SK-N-SH treated with all-trans-retinoic acid at 6 μM for 48 hours (cell line): Measurements from ENCODE around the gene SLC2A6.

Experiments
- ATAC-seq: fragments of 200-7000 bp; cut with Tn5 transposase; 3 replicates; pipeline ENCODE4 v1.9.1; 2020; ENCODE audit warnings: mild to moderate bottlenecking, moderate library complexity
- ARNTL ChIP-seq: fragments of 450-650 bp; formaldehyde crosslinking; IDR thresholded peaks from 2 replicates; pipeline ENCODE4 v1.5.0; 2020; ENCODE audit warnings: low read depth, mild to moderate bottlenecking, moderate library complexity, borderline replicate concordance
- BACH2 ChIP-seq: fragments of 250-450 bp; sonication (Bioruptor Pico); IDR thresholded peaks from 2 replicates; pipeline ENCODE4 v1.9.0; 2021; ENCODE audit warnings: mild to moderate bottlenecking, borderline replicate concordance
- CREB5 ChIP-seq: fragments of 250-450 bp; sonication (Bioruptor Pico); IDR thresholded peaks from 2 replicates; pipeline ENCODE4 v1.5.1; 2020; ENCODE audit warnings: low read depth, mild to moderate bottlenecking, moderate library complexity
- CSDC2 ChIP-seq: fragments of 250-450 bp; sonication (Bioruptor Pico); IDR thresholded peaks from 2 replicates; pipeline ENCODE4 v1.5.0; 2020; ENCODE audit warnings: mild to moderate bottlenecking, moderate library complexity
- CSRNP3 ChIP-seq: fragments of 250-450 bp; sonication (Bioruptor Pico); IDR thresholded peaks from 2 replicates; pipeline ENCODE4 v1.5.1; 2021; ENCODE audit warnings: mild to moderate bottlenecking, moderate library complexity
- ESRRG ChIP-seq: fragments of 250-450 bp; sonication (Bioruptor Pico); IDR thresholded peaks from 2 replicates; pipeline ENCODE4 v1.6.1; 2021; ENCODE audit warnings: mild to moderate bottlenecking
- GLIS3 ChIP-seq: fragments of 250-450 bp; sonication (Bioruptor Pico); IDR thresholded peaks from 2 replicates; pipeline ENCODE4 v1.5.0; 2020; ENCODE audit warnings: mild to moderate bottlenecking, moderate library complexity
- ISL1 ChIP-seq: fragments of 250-450 bp; sonication (Bioruptor Pico); IDR thresholded peaks from 2 replicates; pipeline ENCODE4 v2.1.2; 2022; ENCODE audit warnings: mild to moderate bottlenecking, moderate library complexity
- OSR1 ChIP-seq: fragments of 250-450 bp; sonication (Bioruptor Pico); IDR thresholded peaks from 2 replicates; pipeline ENCODE4 v1.8.0; 2022; ENCODE audit warnings: moderate library complexity, mild to moderate bottlenecking, inconsistent platforms
- POU6F1 ChIP-seq: fragments of 250-450 bp; sonication (Bioruptor Pico); IDR thresholded peaks from 2 replicates; pipeline ENCODE4 v1.8.0; 2021; ENCODE audit warnings: low read depth, mild to moderate bottlenecking, moderate library complexity, borderline replicate concordance
- PPARA ChIP-seq: fragments of 250-450 bp; sonication (Bioruptor Pico); IDR thresholded peaks from 2 replicates; pipeline ENCODE4 v1.5.0; 2020; ENCODE audit warnings: mild to moderate bottlenecking, borderline replicate concordance
- RARB ChIP-seq: fragments of 250-450 bp; sonication (Bioruptor Pico); IDR thresholded peaks from 2 replicates; pipeline ENCODE4 v1.8.0; 2021; ENCODE audit warnings: mild to moderate bottlenecking, moderate library complexity
- SNAI2 ChIP-seq: fragments of 250-450 bp; sonication (Bioruptor Pico); IDR thresholded peaks from 2 replicates; pipeline ENCODE4 v1.5.0; 2020; ENCODE audit warnings: mild to moderate bottlenecking, moderate library complexity
- TCF4 ChIP-seq: fragments of 250-450 bp; sonication (Bioruptor Pico); IDR thresholded peaks from 2 replicates; pipeline ENCODE4 v1.8.0; 2021; ENCODE audit warnings: mild to moderate bottlenecking, moderate library complexity, borderline replicate concordance
- TOX ChIP-seq: fragments of 250-450 bp; sonication (Bioruptor Pico); IDR thresholded peaks from 2 replicates; pipeline ENCODE4 v1.8.0; 2021; ENCODE audit warnings: mild to moderate bottlenecking, moderate library complexity, borderline replicate concordance
- ZC3H10 ChIP-seq: fragments of 250-450 bp; sonication (Bioruptor Pico); IDR thresholded peaks from 2 replicates; pipeline ENCODE4 v1.5.1; 2021; ENCODE audit warnings: mild to moderate bottlenecking, moderate library complexity
- ZFP3 ChIP-seq: fragments of 250-450 bp; sonication (Bioruptor Pico); IDR thresholded peaks from 2 replicates; pipeline ENCODE4 v1.5.0; 2020; ENCODE audit warnings: mild to moderate bottlenecking, moderate library complexity
- ZFP30 ChIP-seq: fragments of 450-650 bp; formaldehyde crosslinking; IDR thresholded peaks from 2 replicates; pipeline ENCODE4 v1.5.0; 2022; ENCODE audit warnings: mild to moderate bottlenecking, moderate library complexity
- ZNF565 ChIP-seq: fragments of 450-650 bp; formaldehyde crosslinking; conservative IDR thresholded peaks from 2 replicates; pipeline ENCODE4 v1.5.0; 2020; ENCODE audit warnings: low read depth, mild to moderate bottlenecking, moderate library complexity
- ZNF70 ChIP-seq: fragments of 450-650 bp; formaldehyde crosslinking; IDR thresholded peaks from 2 replicates; pipeline ENCODE4 v1.5.0; 2020; ENCODE audit warnings: mild to moderate bottlenecking, moderate library complexity
- ZNF8 ChIP-seq: fragments of 450-650 bp; formaldehyde crosslinking; IDR thresholded peaks from 2 replicates; pipeline ENCODE4 v1.5.0; 2020; ENCODE audit warnings: mild to moderate bottlenecking, moderate library complexity
- TF ChIP-seq, protein P1 (sequence below): fragments of 250-450 bp; sonication (Bioruptor Pico); IDR thresholded peaks from 2 replicates; pipeline ENCODE4 v1.8.0; 2020; ENCODE audit warnings: mild to moderate bottlenecking, moderate library complexity, borderline replicate concordance
- TF ChIP-seq, protein P2 (sequence below): fragments of 250-450 bp; sonication (Bioruptor Pico); IDR thresholded peaks from 2 replicates; pipeline ENCODE4 v1.5.0; 2020; ENCODE audit warnings: mild to moderate bottlenecking, moderate library complexity

The SLC2A6 gene

DNA sequence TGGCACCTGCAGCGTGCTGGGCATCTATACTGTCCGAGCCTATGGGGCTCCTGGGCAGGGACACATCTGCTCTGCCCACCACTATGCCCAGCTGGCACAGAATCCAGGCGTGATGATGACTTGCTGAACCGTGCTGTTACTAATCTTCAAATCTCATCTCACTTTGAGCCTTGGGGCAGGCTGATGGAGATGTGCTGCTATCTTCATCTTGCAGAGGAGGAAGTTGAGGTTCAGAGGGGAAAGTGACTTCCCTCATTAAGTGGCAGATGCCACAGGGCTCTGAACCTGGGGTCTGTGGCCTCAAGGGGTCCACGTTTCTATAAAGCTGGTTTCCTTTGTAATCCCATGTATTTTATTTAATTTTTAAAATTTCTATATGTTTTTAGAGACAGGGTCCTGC is 4.7 kb downstream of the SLC2A6 start:
- ATAC-seq = no peak
- TF ChIP-seq BACH2 (no peak), TCF4 (CRISPR knock-in tag) (no peak), ESRRG (CRISPR knock-in tag) (no peak), ARNTL (CRISPR knock-in tag) (no peak), ZNF565 (CRISPR knock-in tag) (no peak), OSR1 (CRISPR knock-in tag) (no peak), SNAI2 (CRISPR knock-in tag) (no peak), ZNF70 (CRISPR knock-in tag) (no peak), ZNF8 (CRISPR knock-in tag) (no peak), ISL1 (CRISPR knock-in tag) (no peak)

DNA sequence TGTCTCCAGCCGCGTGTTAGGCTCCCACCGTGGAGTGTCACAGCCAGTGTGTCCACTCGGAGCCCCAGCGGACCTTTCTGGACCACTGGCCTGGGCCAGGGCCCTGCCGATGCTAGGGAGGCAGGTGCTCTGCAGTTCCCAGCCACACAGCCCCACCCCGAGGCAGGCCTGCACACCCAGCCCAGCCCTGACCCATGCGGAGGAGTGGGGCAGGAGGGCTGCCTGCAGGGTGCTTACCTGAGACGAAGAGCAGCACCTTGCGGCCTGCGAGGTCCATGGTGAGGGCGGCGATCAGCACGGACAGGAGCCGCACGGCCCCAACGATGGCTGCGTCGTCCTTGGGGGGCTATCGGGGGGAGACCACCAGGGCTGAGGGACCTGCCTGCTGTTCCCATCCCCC is 5.2 kb downstream of the SLC2A6 start:
- ATAC-seq = no peak
- TF ChIP-seq BACH2 = no peak
- no peak for TF ChIP-seq RARB (CRISPR knock-in tag)
- TF ChIP-seq CSRNP3 (CRISPR knock-in tag) = no peak
- no peak for TF ChIP-seq TCF4 (CRISPR knock-in tag)
- TF ChIP-seq, protein P1, sequence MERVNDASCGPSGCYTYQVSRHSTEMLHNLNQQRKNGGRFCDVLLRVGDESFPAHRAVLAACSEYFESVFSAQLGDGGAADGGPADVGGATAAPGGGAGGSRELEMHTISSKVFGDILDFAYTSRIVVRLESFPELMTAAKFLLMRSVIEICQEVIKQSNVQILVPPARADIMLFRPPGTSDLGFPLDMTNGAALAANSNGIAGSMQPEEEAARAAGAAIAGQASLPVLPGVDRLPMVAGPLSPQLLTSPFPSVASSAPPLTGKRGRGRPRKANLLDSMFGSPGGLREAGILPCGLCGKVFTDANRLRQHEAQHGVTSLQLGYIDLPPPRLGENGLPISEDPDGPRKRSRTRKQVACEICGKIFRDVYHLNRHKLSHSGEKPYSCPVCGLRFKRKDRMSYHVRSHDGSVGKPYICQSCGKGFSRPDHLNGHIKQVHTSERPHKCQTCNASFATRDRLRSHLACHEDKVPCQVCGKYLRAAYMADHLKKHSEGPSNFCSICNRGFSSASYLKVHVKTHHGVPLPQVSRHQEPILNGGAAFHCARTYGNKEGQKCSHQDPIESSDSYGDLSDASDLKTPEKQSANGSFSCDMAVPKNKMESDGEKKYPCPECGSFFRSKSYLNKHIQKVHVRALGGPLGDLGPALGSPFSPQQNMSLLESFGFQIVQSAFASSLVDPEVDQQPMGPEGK (CRISPR knock-in tag) = no peak
- TF ChIP-seq ZNF8 (CRISPR knock-in tag) = no peak

DNA sequence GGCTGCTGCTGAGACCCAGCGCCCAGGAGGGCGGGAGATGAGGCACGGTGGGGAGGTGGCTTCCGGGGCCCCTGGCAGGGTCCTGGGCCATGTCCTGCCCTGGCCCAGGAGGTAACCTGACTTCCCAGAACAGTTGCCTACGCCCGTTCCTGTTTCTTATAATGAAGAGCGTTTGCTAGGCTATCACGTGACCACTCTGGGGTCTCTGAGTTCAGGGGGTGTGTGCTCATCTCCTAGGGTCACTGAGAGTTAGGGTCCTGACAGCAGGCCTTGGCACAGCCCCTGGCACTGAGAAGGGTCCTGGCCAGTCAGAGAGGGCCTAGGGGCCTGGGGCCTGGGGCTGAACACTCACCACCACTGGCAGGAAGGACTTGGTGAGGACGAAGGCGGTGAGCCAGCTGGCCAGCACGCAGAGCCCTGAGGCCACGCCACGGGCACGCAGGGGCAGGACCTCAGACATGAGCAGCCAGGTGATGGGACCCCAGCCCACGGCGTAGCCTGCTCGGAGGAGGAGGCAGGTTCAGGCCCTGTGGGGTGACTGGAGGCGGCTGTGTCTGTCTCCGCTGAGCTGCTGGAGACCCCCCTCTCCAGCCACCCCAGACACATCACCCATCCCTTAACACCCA is 6.0 kb downstream of the SLC2A6 start:
- no peak for ATAC-seq
- TF ChIP-seq TOX (CRISPR knock-in tag) (no peak), CSDC2 (no peak), SNAI2 (CRISPR knock-in tag) (no peak), ZC3H10 (CRISPR knock-in tag) (no peak), RARB (CRISPR knock-in tag) (no peak), ZFP3 (CRISPR knock-in tag) (no peak), BACH2 (no peak), ZFP30 (CRISPR knock-in tag) (no peak), ZNF565 (CRISPR knock-in tag) (no peak), OSR1 (CRISPR knock-in tag) (no peak), CREB5 (CRISPR knock-in tag) (no peak), PPARA (no peak), GLIS3 (CRISPR knock-in tag) (no peak), ISL1 (CRISPR knock-in tag) (no peak), TCF4 (CRISPR knock-in tag) (no peak), ARNTL (CRISPR knock-in tag) (no peak), ZNF70 (CRISPR knock-in tag) (no peak), ZNF8 (CRISPR knock-in tag) (no peak), ESRRG (CRISPR knock-in tag) (no peak)

- ATAC-seq = no peak
- no peak for TF ChIP-seq RARB (CRISPR knock-in tag)
- no peak for TF ChIP-seq ZFP3 (CRISPR knock-in tag)
- TF ChIP-seq OSR1 (CRISPR knock-in tag) = no peak
- TF ChIP-seq ZNF8 (CRISPR knock-in tag) = no peak
- TF ChIP-seq GLIS3 (CRISPR knock-in tag) = no peak
- no peak for TF ChIP-seq POU6F1 (CRISPR knock-in tag)
- no peak for TF ChIP-seq ARNTL (CRISPR knock-in tag)
- no peak for TF ChIP-seq TCF4 (CRISPR knock-in tag)
- no peak for TF ChIP-seq ESRRG (CRISPR knock-in tag)
- no peak for TF ChIP-seq TOX (CRISPR knock-in tag)
- TF ChIP-seq, protein P2, sequence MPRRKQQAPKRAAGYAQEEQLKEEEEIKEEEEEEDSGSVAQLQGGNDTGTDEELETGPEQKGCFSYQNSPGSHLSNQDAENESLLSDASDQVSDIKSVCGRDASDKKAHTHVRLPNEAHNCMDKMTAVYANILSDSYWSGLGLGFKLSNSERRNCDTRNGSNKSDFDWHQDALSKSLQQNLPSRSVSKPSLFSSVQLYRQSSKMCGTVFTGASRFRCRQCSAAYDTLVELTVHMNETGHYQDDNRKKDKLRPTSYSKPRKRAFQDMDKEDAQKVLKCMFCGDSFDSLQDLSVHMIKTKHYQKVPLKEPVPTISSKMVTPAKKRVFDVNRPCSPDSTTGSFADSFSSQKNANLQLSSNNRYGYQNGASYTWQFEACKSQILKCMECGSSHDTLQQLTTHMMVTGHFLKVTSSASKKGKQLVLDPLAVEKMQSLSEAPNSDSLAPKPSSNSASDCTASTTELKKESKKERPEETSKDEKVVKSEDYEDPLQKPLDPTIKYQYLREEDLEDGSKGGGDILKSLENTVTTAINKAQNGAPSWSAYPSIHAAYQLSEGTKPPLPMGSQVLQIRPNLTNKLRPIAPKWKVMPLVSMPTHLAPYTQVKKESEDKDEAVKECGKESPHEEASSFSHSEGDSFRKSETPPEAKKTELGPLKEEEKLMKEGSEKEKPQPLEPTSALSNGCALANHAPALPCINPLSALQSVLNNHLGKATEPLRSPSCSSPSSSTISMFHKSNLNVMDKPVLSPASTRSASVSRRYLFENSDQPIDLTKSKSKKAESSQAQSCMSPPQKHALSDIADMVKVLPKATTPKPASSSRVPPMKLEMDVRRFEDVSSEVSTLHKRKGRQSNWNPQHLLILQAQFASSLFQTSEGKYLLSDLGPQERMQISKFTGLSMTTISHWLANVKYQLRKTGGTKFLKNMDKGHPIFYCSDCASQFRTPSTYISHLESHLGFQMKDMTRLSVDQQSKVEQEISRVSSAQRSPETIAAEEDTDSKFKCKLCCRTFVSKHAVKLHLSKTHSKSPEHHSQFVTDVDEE = no peak
- TF ChIP-seq CREB5 (CRISPR knock-in tag) = no peak
- no peak for TF ChIP-seq CSRNP3 (CRISPR knock-in tag)
These were observed 6.6 kb downstream of the SLC2A6 start for GRCh38 chr9:133472277-133472645.
